HG03442 (cell line): Measurements from ENCODE around the gene CDC14A.
"Not testable (repeated sequence)": the region's sequence is repeated elsewhere in the genome, so short reads cannot be mapped to it uniquely, and the experiment has no call there.

ENCODE experiments used
- ATAC-seq: cut with Tn5 transposase; IDR thresholded peaks from one replicate; pipeline ENCODE4 v1.9.1; 2021; ENCODE audit warnings: mild to moderate bottlenecking, moderate library complexity; ENCODE audit not compliant: unreplicated experiment

Gene CDC14A

DNA sequence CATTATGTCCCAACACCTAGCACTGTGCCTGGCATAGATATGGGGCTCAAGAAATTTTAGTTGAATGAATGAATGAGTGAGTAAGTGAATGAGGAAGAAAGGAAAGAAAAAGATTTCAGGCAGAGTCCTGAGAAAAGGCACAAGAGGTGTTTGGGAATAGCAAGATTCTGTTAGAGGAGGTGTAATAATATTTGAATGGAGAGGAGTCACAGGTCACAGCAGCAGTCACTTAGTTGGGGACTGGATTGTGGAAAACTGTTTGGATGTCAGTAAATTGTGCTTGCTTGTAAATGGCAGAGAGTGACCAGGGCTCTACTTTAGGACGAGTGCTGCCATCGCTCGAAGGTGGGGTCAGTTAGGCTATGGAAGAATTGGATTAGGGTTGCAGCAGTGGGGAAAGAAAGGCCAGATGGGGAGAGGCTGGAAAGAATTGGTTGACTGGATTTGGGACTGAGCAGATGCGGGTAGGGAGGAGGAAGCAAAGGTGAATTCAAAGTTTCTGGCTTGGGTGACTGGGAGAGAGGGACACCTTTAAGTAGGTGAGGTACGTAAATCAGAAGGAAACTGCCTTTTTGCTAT is 9.3 kb downstream of the CDC14A start:
- no peak for ATAC-seq

DNA sequence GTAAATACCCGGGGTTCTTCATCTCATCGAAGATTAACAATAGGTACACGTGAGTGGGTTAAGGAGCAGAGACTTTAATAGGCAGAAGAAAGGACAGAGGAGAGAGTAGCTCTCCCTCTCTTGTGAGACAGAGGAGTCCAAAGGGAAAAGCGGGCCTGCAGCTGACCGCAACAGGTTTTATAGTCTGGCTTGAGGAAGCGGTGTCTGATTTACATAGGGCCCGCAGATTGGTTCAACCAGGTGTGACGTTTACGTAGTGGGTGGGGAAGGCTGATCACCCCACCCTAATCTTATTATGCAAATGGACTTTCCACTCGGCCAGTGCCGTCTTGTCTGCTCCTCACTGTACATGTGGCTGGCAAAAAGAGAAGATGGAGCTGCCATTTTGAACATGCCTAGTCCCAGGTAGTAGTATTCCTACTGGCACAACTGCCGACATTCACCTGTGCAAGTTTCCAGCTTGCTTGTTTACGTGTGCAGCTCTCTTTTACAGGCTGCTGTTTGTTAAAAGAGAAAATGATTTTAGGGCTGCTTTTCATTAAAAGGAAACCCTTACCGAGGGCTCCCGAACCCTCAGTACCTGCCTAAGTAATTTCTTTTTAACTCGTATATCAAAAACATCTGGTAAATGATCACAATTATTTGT is 10.6 kb downstream of the CDC14A start:
- ATAC-seq: no peak

DNA sequence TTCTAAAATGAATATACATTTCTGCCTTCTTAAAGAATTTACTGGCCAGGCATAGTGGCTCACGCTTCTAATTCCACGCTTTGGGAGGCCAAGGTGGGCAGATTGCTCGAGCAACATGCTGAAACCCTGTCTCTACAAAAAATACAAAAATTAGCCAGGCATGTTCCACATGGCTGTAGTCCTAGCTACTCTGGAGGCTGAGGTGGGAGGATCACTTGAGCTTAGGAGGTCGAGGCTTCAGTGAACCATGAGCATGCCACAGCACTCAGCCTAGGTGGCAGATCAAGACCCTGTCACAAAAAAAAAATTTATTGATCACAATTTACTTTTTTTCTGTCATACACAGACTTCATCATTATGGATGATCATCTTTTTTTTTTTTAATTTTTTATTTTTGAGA is 11.5 kb downstream of the CDC14A start:
- no peak for ATAC-seq

DNA sequence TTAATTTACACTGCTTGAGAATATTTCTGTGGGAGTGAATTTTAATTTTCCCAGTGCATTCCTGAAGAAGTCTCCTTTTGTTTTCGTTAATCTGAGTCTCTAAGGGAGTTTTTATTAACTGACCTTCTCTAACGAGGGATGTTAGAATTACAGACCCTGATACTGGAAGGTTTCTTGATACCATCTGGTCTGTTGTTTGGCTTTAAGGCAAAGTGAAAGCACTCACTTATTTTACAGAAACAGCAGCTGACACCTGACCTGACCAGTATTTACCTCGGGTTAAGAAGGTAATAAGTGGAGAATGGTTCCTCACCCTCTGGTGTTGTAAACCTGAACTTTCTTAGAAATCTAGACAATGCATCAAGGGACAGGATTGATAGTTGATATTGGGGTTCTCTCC is 12.4 kb downstream of the CDC14A start:
- no peak for ATAC-seq

DNA sequence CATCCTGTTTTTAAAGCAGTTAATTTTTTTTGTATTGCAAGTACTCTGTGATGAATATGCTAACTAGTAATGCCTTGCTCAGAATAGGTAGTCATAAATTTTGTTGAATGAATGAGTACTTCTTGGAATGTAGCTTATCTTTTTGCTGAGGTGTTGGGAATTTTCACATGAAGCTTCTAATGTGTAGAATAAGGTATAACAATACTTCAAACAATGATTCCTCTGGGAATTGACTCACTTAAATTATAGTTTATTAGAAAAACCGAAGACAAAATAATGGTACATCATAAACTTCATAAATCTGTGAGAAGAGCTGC is 13.9 kb downstream of the CDC14A start:
- no peak for ATAC-seq

DNA sequence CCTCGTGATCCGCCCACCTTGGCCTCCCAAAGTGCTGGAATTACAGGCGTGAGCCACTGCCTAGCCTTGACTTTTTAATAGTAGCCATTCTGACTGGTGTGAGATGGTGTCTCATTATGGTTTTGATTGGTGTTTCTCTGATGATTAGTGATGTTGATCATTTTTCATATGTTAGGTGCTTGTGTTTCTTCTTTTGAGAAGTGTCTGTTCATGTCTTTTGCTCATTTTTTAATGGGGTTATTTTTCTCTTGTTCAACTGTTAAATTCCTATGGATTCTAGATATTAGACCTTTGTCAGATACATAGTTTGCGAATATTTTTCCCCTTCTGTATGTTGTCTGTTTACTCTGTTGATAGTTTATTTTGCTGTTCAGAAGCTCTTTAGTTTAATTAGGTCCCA is 17.0 kb downstream of the CDC14A start:
- ATAC-seq: not testable (repeated sequence)

GRCh38 chr1:100373953-100374352 is 21.6 kb downstream of the CDC14A start:
- ATAC-seq: not testable (repeated sequence)

- ATAC-seq: not testable (repeated sequence)
Observed at GRCh38 chr1:100376890-100377289, 24.6 kb downstream of the CDC14A start.

- ATAC-seq: peak; percentile 98
Observed at GRCh38 chr1:100377590-100378361, 25.5 kb downstream of the CDC14A start.

DNA sequence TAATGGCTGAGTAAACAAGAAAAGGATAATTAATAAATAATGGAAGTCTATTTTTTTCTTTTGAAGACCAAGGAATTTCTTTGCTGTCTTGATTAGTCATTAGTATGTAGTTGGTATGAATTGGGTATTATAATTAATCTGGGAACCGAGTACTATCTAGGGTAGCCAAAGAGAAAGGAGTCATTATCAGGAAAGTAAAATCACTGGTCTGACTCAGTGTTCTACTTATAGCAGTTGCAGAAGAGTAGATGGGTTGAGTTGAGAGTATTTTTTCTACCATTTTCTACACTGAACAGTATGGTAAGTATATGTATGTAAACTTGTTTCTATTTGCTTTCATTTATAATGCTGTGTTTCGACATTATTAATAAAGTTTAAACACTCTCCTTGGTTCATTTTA is 26.6 kb downstream of the CDC14A start:
- no peak for ATAC-seq

GRCh38 chr1:100380635-100381034 is 28.3 kb downstream of the CDC14A start:
- no peak for ATAC-seq

DNA sequence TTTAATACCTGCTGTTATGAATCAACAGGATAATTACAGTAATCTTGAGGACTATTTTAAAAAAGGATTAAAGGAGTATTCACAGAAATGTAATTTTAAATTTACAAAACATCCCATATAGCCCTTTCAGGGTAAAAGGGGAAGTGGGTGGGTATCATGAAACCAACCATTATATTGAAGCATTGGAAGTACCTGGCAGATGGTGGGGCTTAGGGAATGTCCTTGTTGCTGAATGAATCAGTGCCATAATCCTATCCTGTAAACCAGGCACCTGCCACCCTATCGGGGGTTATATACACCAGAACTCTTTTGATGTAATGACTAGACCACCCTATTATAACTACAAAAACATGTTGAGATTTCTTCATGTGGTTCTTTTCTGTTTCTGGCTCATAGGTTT is 30.4 kb downstream of the CDC14A start:
- no peak for ATAC-seq

DNA sequence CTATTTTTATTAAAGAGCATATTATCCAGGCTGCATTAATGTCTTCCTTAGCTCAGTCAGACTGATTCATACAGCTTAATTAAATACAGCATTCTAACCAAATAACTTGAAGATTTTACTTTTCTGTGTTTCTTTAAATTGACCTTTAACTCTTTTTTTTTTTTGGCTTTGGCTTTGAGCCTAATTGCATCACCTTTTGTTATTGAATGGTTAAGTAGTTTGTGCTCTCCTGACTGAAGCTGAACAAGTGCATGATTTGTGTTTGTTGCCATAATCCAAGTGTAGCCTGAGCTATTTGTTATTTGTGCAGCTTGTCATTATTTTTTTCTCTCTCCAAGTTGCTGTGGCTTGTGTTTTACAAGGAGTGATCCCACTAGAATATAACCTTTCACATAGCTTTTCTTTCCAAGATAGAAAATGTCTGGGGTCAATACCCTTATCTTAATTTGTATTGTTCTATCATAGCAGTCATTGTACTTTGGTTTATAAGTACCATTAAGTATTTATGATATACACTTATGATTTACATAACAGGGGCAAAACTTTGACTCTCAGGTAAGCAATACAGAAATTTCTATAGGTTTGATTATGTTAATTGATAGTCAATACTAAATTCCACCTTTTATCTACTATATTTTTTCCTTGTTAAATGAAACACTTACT is 31.6 kb downstream of the CDC14A start:
- no peak for ATAC-seq

GRCh38 chr1:100387209-100387608 is 34.9 kb downstream of the CDC14A start:
- ATAC-seq: no peak

DNA sequence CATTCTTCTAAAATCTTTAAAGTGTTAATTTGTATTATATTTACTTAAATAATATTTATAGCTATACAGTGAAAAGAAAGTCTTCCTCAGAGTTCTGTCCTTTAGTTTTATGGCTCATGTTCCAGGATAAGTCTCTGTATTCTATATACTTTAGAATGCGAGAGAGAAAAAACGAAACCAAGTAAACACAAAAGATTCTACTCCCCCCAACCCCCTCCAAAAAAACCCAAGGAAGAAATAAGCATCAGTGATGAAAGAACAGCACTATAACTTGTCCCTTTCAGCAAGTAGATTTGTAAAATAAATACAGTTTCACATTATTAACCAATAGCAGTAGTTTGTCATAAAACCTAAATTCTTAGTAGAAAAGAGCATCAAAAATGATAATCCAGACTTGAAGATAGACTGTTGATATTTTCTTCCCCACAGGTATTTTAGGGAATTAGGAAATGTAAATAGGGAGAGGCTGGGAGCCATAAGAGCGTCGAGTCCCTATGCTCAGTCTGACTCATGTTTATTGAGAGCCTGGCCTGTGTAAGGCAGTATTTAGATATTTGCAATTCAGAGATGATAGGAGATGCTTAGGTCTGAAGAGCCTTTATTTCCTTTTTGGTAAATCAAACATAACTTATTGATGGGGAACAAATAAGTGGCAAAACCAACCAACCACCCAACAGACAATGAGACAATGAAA is 35.5 kb downstream of the CDC14A start:
- ATAC-seq: peak; percentile 35

GRCh38 chr1:100390531-100390930 is 38.2 kb downstream of the CDC14A start:
- ATAC-seq: no peak

GRCh38 chr1:100391675-100392074 is 39.4 kb downstream of the CDC14A start:
- no peak for ATAC-seq

- ATAC-seq: no peak
Observed at GRCh38 chr1:100392756-100393155, 40.5 kb downstream of the CDC14A start.

DNA sequence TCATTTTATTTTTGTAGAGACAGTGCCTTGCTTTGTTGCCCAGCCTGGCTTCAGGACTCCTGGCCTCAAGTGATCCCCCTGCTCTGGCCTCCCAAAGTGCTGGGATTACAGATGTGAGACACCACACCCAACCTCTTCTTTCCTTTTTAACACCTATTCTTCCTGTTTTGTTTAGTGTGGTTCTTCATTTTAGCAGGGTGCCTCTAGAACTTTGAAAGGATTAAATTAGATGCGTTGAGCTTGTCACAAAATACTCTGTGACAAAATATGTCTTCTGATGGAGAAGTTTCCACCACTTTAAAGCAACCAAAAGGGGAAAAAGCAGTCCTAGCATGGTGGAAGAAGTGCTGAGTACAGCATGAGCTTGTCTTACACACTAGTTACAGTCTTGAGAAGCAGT is 42.0 kb downstream of the CDC14A start:
- no peak for ATAC-seq

DNA sequence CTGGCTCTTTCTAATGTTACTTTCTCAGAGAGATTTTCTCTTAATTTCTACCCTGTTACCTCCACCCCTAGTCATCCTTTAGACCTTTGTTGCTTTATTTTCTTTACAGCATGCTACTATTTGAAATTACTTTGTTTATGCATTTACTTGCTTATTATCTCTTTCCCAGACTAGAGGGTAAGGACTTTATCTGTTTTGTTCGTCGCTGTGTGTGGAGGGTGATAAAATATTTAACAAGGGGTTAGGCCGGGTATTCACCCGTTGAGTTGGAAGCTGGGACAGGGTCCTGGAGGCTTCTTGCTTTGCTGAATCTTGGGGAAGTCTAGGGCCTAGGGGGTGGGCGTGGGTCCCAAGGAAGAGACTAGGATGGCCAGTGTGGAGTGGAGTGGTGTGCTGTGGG is 43.6 kb downstream of the CDC14A start:
- no peak for ATAC-seq

GRCh38 chr1:100396651-100397050 is 44.3 kb downstream of the CDC14A start:
- no peak for ATAC-seq
